HCEC 1CT (cell line): ENCODE measurements around the gene CCM2.
A peak's percentile ranks its signal among the peaks of the same experiment; 100 is the strongest.
"Not testable (repeated sequence)": the region's sequence is repeated elsewhere in the genome, so short reads cannot be mapped to it uniquely, and the experiment has no call there.

Source experiments
- DNase-seq: peaks from one replicate; pipeline ENCODE4 v3.0.0-alpha.2; 2017

The CCM2 gene

DNA sequence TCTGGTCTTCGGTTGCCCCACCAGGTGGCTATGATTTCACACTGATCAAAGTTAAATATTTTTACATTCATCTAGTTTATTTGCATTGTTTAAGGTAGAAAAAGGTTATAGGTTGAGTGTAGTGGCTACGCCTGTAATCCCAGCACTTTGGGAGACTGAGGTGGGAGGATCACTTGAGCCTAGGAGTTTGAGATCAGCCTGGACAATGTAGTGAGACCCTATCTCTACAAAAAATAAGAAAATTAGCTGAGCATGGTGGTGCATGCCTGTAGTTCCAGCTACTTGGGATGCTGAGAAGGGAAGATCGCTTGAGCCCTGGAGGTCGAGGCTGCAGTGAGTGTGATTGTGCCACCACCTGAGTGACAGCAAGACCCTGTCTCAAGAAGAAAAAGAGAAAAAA, 3.8 kb downstream of the CCM2 start:
- DNase-seq: no peak

DNA sequence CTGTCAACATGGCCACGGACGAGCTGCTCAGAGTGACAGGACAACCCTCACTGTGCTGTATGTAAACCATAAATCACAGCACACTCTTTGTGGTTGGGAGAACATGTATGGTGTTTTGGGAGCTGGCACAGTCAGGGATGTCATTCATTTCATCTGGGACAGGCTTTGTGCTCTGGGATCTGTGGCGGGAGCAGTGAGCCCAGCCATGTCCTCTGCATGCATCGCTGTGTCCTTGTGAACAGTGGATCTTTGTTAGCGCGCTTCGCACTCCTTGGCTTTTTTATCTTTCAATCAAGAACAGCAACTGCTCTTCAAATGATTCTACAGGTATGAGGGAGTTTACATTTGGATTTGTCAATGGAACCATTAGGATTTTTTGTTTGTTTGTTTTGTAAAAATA, 7.1 kb downstream of the CCM2 start:
- no peak for DNase-seq

DNA sequence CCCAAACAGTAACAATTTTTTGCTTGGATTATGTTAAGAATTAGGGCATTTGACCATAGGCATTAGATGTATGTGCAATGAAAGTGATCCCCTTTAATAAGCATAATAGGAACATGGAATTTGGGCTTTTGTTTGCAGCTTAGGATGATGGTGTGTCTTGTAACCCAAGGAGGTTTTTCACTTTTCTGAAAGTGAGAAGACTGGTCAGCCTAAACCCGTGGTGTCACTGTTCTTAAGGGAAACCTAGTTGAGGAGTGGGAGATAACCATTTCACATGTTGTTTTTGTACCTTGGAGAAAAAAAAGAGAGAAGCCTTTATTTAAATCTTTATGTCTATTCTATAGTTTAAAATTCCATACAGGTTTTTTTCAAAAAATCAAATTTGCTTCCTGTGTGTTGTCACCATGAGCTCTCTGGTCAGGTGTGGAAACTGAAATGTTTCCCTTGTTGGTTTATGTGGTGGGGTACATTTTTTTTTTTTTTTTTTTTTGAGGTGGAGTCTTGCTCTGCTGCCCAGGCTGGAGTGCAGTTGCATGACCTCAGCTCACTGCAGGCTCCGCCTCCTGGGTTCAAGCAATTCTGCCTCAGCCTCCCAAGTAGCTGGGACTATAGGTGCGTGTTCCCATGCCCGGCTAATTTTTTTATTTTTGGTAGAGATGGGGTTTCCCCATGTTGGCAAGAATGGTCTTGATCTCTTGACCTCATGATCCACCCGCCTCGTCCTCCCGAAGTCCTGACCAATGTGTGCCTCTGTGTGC, 7.7 kb downstream of the CCM2 start:
- DNase-seq: no peak

DNA sequence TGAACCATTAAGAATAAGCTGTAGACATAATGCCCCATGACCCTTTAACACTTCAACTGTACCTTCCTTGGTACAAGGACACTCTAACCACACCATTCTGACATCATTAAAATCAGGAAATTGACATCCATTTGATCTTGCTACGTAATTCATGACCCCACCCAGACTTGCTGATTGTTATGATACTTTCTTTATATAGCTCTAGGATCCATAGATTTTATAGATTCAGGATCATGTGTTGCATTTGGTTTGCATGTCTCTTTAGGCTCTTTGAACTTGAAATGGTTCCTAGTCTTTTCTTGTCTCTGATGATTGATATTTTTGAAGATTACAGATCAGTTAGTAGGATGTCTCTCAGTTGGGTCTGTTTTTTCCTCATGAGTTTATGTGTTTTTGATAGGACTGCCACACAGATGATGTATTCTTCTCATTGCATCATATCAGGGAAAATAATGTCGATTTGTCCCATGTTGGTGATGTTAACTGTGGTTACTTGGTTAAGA, 13.5 kb downstream of the CCM2 start:
- no peak for DNase-seq

DNA sequence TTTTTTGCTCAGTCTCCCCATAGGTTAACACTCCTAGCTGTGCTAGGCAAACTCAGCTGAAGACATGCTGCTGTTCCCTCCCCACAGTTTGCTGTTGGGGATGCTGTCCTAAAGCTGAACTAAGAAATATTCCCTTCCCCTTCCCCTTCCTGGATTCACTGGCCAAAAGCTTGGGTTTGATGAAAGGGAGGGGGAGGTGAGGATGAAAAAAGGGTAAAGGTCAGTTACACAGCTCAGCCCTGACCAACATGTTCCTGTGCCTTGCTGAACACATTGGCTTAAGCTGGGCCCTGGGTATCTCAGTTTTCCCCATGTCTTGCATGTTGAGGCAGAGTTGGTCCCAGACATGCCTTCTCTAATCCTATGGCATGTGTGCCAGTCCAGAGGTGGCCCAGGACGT, 15.3 kb downstream of the CCM2 start:
- no peak for DNase-seq

- no peak for DNase-seq
Measured at GRCh38 chr7:45017253-45017652, 17.3 kb downstream of the CCM2 start.

DNA sequence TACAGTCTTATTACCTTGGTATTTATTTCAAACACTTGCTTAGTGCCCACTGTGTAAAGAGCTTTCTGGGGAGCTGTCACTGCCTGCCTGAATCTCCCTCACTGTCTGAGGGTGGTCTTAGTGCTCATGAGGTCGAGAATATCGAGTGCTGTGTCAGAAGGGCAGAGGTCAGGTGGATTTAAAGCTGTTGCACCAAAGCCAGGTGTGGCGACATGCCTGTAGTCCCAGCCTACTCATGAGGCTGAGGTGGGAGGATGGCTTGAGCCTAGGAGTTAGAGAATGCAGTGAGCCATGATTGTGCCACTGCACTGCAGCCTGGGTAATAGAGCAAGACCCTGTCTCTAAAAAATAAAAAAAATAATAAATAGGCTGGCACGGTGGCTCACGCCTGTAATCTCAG, 20.9 kb downstream of the CCM2 start:
- no peak for DNase-seq

DNA sequence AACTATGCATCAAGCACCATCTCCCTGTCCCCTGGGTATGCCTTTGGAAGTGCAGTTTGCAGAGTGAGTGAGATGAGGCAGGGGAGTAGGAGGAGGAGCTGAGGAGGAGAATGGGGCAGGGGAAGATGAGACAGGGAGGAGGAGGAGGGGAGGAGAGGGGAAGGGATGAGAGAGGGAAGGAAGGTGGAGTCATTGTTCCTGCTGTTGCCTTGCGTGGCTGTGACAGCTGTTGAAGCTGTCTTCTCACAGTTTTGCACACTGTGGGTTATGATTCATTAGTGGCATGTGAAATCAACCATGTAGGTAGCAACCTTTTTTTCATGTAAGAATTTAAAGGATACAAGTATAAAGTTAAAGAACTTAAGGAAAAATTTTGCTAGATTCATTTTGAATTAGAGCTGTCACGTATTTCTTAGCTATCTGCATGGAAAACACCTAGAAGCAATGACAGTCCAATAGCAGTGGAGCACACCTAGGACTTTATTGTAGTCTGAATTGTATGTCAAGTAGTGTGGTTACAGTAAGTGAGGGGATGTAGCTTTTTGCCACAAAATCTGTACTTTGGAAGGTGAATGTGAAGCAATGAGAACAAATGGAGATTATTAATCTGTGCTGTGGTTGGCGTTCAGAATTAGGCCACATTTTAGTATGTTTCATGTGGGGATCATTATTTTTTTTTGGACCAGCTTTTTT, 21.7 kb downstream of the CCM2 start:
- peak; percentile 61 for DNase-seq

DNA sequence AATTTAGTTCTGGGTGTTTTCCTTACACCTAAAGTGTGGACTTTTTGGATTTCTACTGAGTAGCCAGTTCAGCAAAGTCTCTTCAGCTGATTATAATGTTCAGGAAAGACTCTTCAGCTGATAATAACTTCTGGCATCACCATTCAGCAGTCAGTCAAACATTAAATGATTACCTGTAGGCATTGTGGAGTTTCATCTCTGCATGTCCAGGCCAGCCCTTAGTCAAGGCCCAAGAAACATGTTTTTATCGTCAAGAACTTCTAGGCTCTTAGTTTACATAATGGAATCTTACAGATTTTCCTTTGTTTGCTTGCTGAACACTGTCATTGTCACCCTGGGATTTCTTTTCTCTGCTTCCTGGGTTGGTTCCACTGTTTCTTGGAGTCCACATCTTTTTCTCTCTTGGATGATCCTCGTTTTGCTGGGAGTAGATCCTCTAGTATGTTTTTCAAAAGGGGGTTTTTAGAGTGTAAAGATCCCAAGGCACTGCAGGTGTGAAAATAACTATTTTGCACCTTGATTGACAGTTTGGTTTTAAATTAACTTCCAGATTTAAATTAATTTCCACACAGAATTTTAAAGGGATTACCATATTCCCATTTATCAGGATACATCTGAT, 24.2 kb downstream of the CCM2 start:
- no peak for DNase-seq

DNA sequence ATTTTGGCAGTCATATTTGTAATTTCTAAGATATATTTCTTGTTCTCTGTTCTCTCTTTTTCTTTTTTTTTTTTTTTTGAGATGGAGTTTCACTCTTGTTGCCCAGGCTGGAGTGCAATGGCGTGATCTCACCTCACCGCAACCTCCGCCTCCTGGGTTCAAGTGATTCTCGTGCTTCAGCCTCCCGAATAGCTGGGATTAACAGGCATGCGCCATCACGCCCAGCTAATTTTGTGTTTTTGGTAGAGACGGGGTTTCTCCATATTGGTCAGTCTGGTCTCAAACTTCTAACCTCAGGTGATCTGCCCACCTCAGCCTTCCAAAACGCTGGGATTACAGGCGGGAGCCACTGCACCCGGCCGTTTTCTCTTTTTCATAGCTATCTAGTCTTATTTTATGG, 25.5 kb downstream of the CCM2 start:
- not testable (repeated sequence) for DNase-seq

DNA sequence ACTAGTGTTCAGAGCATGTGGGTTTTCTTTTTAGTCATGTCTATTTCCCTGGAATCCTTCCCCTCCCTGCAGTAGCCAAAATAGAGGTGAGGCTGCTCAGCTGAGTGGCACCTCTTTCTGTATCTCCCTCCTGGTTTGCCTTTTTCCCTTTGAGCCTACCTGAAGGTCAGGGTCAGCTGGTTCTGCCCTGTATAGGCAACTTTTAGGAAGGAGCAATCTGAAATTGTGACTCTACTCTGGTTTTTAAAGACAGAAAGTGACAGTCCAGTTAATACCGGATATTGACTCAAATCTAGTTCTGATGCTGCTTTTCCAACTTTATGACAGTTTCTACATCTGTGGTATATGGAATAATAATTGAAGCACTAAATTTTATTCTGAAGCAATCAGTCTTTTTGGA, 26.0 kb downstream of the CCM2 start:
- DNase-seq: no peak

DNA sequence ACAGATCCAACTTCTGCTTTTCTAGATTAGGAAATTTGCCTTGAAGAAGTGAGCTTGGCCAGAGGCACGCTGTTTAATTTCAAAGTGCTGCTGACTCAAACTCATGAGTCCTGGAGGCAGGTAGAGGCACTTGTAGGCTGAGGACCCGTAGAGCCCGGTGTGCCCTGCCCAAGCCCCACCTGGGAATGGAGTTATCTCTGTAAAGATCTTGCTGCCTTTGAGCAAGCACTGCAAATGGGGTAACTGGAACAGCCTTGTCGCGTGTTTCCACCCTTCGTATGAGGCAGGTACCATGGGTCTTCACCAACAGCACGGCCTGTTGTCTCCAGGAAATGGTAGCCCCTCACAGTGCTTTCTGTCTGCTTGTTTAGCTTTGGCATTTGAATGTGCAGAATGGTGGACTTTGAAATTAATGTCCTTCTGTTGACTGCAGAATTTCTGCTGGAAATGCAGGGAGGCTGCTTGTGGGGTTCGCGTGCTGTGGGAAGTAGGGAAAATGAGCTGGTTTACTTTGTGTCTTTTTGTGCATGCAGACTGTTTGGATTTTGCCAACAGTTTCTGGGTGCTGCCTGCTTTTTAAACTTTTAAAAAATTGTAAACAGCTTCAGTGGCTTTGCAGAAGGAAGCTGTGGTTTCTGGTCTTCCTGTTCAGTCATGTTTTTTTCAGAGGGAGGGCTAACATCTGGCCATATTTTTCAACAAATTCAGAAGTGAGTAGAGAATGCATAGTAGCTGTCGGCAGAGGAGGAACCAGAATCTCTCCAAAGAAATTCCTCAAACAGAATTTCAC, 27.2 kb downstream of the CCM2 start:
- DNase-seq: peak; percentile 32

- no peak for DNase-seq
Measured at GRCh38 chr7:45027774-45028114, 27.7 kb downstream of the CCM2 start.

DNA sequence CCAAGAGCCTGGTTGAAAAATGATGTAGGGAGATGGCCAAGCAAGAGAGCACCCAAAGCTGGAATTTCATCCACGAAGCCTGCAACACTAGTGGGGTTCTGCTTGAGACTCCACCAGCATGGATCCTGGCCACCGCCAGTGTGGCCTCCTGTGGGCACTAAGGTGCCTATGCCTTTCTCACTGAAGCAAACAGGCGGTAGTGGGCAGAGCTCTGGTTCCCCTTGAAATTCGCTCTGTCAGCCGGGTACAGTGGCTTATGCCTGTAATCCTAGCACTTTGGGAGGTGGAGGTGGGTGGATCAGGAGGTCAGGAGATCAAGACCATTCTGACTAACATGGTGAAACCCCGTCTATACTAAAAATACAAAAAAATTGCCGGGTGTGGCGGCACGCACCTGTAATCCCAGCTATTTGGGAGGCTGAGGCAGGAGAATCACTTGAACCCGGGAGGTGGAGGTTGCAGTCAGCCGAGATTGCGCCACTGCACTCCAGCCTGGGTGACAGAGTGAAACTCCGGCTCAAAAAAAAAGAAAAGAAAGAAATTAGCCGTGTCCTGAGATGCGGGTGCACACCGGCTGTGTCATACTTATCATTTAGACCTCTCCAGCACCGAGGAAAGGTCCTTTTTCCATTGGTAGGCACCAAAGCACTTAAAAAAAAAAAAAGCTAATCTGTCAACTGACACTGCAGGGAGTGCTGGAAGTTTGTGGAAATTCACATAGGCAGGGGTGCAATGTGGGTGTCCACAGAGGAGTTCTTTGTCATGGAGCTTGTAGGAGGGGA, 28.3 kb downstream of the CCM2 start:
- DNase-seq: no peak

DNA sequence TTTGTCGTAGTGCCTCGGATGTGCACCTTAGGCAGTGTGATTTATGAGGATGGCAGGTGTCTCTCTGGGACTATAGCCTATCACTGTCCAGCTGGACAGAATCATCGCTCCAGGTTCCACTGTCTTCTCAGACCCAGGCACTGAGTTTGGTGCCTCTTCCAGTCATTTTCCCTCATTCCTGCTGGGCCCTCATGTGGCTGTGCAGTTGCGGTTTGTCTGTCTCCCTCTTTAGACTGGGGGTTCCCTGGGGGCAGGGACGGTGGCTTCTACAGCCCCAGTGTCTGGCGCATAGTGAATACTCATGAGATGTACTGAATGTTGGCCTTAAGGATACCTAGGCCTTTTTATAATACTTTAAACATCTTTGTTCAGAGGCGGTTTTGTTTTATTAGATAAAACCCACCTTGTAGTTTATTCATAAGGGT, 28.9 kb downstream of the CCM2 start:
- DNase-seq: no peak

- DNase-seq: no peak
Measured at GRCh38 chr7:45031829-45032228, 31.8 kb downstream of the CCM2 start.

GRCh38 chr7:45032421-45032820, 32.4 kb downstream of the CCM2 start:
- DNase-seq: no peak

DNA sequence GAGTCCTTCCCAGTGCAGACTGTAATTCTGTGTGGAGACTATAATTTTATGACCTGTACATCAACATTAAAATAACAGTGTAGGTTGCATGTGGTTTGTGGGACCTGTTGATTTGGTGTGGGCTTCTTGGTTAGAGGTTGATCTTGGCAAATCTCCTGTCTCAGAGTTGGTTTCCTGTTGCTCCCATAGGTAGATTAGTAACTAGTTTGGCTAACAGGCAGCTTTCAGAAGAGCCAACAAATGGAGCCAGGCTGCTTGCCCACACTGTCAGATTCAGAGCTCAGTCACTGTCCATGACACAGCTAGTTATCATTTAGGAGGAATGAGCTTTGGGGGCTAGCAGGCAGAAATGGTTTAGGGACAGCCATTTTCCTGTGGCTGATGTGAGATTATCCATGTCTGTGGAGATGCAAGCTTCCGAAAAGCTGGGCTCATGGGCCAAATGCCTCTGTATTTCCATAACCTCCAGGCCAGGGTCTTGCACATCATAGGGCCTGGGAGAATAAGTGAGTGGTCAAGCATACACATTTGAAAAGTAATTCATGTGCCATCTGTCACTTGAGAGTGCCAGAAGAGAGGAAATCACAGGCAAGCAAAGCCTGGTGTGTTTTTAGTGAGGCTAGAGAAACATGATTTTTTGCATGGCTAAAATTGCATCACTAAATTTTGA, 33.4 kb downstream of the CCM2 start:
- peak; percentile 17 for DNase-seq

DNA sequence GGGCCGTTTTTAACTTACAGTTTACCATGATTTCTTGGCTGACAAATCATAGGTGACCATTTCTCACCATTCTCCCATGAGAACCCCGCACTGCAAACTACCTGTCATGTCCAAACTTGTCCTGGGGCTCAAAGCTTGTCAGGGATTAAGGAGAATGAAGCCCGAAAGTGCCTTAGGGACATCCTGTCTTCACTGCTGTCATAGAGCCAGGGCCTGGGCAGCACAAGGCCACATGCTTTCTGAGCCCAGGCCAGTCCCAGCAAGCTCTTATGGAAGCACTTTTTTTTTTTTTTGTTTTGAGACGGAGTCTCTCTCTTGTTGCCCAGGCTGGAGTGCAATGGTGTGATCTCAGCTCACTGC, 33.9 kb downstream of the CCM2 start:
- no peak for DNase-seq

DNA sequence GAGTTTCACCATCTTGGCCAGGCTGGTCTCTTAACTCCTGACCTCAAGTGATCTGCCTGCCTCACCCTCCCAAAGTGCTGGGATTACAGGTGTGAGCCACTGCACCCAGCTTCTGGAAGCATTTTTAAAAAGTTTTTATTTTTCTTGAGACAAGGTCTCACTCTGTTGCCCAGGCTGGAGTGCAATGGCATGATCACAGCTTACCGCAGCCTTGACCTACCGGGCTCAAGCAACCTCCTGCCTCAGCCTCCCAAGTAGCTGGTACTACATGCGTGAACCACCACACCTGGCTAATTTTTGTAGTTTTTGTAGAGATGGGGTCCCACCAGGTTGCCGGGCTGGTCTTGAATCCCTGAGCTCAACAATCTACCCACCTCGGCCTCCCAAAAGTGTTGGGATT, 34.7 kb downstream of the CCM2 start:
- DNase-seq: not testable (repeated sequence)

- no peak for DNase-seq
Measured at GRCh38 chr7:45035371-45035770, 35.4 kb downstream of the CCM2 start.

DNA sequence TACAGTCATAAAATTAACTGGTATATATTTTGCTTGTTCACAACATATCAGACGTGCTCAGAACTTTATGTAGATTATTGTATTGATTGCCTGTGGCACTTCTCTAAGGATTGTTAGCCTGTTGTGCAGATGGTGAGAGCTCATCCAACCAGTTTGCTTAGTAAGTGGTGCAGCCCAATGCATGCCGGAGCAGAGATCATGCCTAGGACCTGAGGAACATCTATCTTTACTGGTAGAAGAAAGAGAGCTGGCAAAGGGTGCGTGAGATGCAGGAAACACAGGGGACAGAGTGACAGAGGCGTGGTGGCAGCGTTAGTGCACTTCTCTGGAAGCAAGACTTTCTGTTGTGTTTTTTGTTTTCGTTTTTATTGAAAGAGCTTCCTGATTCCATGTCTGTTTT, 35.9 kb downstream of the CCM2 start:
- DNase-seq: no peak
